ENCODE results near the gene KRT2. TPM values are rescaled to one million over a fixed set of nuclear protein-coding genes. Genes with fewer than 3 reads are reported as not detected.

The KRT2 gene
- total RNA-seq, result not detected

- no peak for ATAC-seq
Measured at GRCh38 chr12:52651726-52652261, at the start of gene KRT2. KRT2 (minus strand) TSS chr12:52652211; CDS start chr12:52652142, 69 bp downstream.

- ATAC-seq, result no peak
Measured at GRCh38 chr12:52701281-52701680, 49.3 kb upstream of the KRT2 start.

GRCh38 chr12:52699960-52700359 lies 47.9 kb upstream of the KRT2 start:
- no peak for ATAC-seq

GRCh38 chr12:52699373-52699772 lies 47.4 kb upstream of the KRT2 start:
- no peak for ATAC-seq

GRCh38 chr12:52698651-52699340 lies 46.8 kb upstream of the KRT2 start:
- ATAC-seq, result peak; percentile 63

GRCh38 chr12:52697058-52697582 lies 45.1 kb upstream of the KRT2 start:
- no peak for ATAC-seq

DNA sequence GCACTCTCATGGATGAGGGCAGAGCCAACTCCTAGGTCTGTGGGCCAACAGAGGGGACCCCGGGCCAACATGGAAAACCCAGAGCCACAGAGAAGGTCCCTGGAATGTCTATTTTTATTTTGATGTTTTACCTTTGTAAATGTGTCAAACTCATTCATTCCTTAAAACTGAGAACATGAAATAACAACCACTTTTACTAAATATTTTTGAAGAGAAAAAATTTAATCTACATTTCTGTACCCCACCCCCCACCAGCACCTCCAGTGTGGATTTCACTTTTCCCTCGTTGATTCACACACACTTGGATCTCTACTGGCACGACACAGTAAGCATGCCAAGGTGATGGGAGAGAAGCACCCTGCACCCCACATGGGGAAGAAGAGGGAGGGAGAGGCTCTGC lies 44.6 kb upstream of the KRT2 start:
- no peak for ATAC-seq

DNA sequence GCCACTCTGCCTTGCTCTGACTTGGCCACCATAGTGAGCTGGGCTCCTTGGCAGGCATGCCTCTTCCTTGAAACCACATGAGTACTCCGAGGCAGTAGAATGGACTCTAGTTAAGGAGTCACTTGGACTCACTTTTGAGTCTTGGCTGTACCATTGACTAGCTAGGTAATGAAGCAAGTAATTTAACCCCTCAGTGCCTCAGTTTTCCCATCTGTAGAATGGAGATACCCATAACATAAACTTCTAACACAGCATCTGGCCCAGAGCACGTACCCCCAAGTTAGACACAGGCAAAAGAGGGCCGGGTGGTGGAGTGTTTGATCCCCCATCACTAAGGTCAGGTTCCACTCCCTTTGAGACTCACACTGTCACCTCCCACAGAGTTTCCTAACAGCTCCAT lies 43.0 kb upstream of the KRT2 start:
- no peak for ATAC-seq

- ATAC-seq, result no peak
Measured at GRCh38 chr12:52694151-52694550, 42.1 kb upstream of the KRT2 start.

- no peak for ATAC-seq
Measured at GRCh38 chr12:52693261-52693660, 41.2 kb upstream of the KRT2 start.

- no peak for ATAC-seq
Measured at GRCh38 chr12:52692254-52692653, 40.2 kb upstream of the KRT2 start.

- ATAC-seq, result no peak
Measured at GRCh38 chr12:52691841-52692150, 39.8 kb upstream of the KRT2 start.

- no peak for ATAC-seq
Measured at GRCh38 chr12:52691076-52691840, 39.2 kb upstream of the KRT2 start.

DNA sequence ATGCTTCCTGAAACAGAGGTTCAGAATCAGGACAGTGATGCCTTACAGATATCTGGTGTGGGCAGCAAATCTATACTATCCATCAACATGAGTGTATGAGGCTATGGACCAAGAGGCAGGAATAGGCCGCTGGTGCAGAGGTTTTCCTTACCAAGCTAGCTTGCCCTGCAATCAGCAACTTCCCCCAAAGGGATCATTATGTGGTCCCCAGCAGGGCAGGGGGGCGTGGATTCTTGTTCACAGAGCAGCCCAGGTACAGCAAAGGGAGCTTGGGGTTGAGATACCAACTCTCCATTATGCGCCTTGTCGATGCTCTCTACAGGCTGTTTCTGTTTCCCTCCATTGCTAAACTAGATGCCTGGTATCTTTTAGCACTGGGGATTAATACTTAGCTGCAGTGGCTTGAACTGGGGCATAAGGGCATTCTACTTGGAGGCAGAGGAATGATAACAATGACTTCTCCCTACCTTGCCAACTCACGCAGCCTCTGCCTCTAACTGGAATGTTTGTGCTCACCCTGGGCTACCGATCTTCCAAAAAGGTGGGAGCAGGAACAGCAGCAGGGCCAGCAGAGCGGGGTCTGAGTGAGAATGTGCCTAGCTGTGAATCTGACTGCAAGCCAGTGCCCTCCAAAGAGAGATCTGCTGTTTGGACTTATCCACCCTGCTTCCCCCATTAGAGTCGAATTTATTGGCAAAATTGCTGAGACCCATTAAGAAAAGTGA lies 38.5 kb upstream of the KRT2 start:
- ATAC-seq, result no peak

DNA sequence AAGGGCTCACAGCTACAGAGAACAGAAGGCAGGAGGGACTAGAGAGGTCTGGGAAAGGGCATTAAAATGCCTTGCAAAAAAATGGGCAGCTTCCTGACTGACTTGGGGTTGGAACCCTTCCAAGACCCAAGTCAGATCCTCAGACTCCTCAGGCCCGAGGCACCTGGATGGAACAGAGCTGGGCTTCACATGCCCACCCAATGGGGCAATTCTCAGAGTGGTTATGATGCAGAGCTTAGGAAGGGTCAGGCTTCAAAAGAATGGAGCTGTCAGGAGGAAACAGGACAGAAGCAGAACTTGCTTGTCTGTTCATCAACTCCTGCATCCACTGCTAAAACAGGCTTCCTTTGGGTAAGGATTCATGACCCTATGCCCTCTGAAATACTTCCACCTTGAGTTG lies 37.9 kb upstream of the KRT2 start:
- ATAC-seq, result no peak

DNA sequence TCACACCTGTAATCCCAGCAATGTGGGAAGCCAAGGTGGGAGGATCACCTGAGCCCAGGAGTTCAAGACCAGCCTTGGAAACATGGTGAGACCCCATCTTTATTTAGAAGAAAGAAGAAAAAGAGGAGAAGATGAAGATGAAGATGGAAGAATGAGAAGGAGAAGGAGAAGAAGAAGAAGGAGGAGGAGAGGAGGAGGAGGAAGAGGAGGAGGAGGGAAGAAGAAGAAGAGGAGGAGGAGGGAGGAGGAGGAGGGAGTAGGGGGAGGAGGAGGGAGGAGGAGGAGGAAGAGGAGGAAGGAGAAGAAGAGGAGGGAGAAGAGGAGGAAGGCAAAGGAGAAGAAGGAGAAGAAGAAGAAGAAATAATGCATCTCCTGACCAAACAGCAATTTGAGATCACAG lies 37.2 kb upstream of the KRT2 start:
- no peak for ATAC-seq

GRCh38 chr12:52688481-52688880 lies 36.5 kb upstream of the KRT2 start:
- no peak for ATAC-seq

DNA sequence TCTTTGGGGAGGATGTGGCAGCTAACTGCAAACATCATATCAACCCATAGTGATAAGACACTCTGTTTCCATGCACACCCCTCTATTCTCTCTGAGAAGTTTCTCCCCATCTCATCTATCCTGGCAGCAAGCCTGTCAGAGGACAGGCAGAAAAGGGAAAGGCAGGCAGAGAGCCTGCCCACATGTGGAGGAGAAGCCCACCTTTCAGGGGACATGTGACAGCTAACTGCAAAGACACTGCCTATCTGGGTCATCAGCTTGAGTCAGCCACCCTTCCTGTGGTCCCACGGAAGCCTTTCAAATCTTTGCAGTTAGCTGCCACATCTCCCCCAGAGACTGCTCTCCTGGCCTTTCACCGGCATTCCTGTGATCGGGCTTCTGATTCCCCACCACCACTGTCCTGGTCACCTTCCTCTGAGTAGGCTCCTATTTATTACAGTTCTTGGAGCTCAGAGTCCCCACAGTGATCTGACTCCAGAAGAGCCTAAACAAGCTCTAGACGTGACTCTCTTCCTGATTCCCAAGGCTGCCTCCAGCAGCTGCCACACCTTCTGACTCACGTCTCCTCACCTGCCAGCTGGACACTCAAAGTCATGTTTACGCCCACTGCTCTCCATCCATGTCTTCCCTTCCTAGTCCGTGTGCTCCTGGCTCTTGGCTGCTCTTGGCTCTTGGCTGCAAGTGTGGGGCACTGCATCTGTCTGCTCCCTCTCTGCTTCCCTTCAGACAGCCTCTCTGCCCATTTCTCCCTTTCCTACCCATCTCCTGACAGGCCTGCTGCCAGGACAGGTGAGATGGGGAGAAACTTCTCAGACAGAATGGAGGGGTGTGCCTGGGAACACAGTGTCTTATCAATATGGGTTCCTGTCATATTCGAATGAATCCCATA lies 35.7 kb upstream of the KRT2 start:
- peak; percentile 87 for ATAC-seq

- ATAC-seq, result peak; percentile 60
Measured at GRCh38 chr12:52686756-52687487, 34.9 kb upstream of the KRT2 start.

- no peak for ATAC-seq
Measured at GRCh38 chr12:52686063-52686462, 34.1 kb upstream of the KRT2 start.

- ATAC-seq, result no peak
Measured at GRCh38 chr12:52685406-52685890, 33.4 kb upstream of the KRT2 start.
